ENCODE measurements around the gene CXCL14. TPM values are rescaled to one million over a fixed set of nuclear protein-coding genes. Genes with fewer than 3 reads are reported as not detected.

CXCL14 gene
- total RNA-seq, 4 donors from 2014 or later: 11.5 to 31.0 (median 21.7) TPM

GRCh38 chr5:135604056-135604455, 25.3 kb upstream of the CXCL14 start:
- H3K36me3 ChIP-seq: no peaks in the 10 kb centered on the region
- in situ Hi-C loops (cut with MboI; ENCODE audit: low pct_ligation_motif_present in 1 of 4, low pct_unique_long_range_greater_than_20kb in 1 of 4, low sequenced_read_pairs in 3 of 4) (no loop called here), intact Hi-C loops (cut with DNase I; ENCODE audit: low total_unique reads) (no loop called here)
- no peak for TF ChIP-seq POLR2A (IDR thresholded peaks at IDR 0.05)
- no peak for TF ChIP-seq POLR2AphosphoS5 (IDR thresholded peaks at IDR 0.05)
- TF ChIP-seq, protein P1, sequence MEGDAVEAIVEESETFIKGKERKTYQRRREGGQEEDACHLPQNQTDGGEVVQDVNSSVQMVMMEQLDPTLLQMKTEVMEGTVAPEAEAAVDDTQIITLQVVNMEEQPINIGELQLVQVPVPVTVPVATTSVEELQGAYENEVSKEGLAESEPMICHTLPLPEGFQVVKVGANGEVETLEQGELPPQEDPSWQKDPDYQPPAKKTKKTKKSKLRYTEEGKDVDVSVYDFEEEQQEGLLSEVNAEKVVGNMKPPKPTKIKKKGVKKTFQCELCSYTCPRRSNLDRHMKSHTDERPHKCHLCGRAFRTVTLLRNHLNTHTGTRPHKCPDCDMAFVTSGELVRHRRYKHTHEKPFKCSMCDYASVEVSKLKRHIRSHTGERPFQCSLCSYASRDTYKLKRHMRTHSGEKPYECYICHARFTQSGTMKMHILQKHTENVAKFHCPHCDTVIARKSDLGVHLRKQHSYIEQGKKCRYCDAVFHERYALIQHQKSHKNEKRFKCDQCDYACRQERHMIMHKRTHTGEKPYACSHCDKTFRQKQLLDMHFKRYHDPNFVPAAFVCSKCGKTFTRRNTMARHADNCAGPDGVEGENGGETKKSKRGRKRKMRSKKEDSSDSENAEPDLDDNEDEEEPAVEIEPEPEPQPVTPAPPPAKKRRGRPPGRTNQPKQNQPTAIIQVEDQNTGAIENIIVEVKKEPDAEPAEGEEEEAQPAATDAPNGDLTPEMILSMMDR (IDR thresholded peaks at IDR 0.05): no peak
- no peak for TF ChIP-seq EP300 (IDR thresholded peaks at IDR 0.05; ENCODE audit: low read depth)
- WGBS, 2 donors (ENCODE audit: low coverage in 1 of 2): 72 to 81% methylated on average over 5 to 7 of the region's 7 CpGs
- H3K4me1 ChIP-seq: no peaks in the 10 kb centered on the region
- no peak for DNase-seq
- no peak overlapping the region for H3K27ac ChIP-seq
- no peak overlapping the region for H3K4me3 ChIP-seq
- H3K9me3 ChIP-seq: no peaks in the 10 kb centered on the region
- H3K27me3 ChIP-seq: no peaks in the 10 kb centered on the region

DNA sequence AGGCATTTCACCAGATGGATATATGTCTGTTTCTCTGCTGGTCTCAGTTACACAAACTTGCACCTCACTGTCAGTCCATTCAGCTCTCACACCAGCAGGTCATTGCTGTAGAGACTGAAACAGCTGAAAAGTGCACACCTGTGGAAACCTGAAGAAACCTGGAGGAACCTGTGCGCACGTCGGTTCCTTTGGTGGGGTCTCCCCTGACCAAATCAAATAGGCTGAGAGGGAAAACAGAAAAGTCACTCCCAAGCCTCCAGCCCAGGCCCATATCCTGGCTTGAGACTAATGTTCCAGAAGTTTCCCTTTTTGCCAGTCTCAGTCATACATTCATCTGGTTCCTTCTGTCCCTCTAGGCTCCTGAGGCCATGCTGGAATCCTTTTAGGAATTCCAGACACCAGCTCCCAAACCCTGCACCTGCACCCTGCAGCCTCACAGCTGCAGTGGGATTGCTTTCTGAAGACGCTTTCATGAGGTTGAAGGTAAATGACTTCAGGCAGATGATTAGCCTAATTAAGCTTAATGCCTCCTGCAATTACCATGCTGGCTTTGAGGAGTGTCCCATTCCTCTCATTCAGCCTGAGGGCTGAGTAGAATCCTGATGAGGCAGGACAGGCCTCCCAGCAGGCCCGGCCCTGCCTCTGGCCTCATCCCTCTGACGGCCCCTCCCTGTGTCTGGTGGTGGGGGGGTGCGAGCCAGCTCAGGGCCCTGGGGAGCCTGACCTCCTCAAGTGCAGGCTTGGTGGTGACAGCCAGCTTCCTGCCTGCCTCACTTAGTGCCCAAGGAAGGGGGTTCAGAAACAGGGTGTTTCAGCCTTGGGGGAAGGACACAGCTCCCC, 24.3 kb upstream of the CXCL14 start:
- no peak for DNase-seq
- H3K27me3 ChIP-seq: no peaks in the 10 kb centered on the region
- in situ Hi-C loops (cut with MboI; ENCODE audit: low pct_ligation_motif_present in 1 of 4, low pct_unique_long_range_greater_than_20kb in 1 of 4, low sequenced_read_pairs in 3 of 4): no loop called here
- WGBS, 2 donors (ENCODE audit: low coverage in 1 of 2): 79% methylated on average over 7 of the region's 7 CpGs; no CpG with 5 or more reads in 1 of the 2 donors
- no peaks in the 10 kb centered on the region for H3K4me1 ChIP-seq
- no peak for TF ChIP-seq EP300 (IDR thresholded peaks at IDR 0.05; ENCODE audit: low read depth)
- no peak for TF ChIP-seq POLR2AphosphoS5 (IDR thresholded peaks at IDR 0.05)
- TF ChIP-seq POLR2A (IDR thresholded peaks at IDR 0.05): no peak
- TF ChIP-seq, protein P1 (IDR thresholded peaks at IDR 0.05): no peak
- no peaks in the 10 kb centered on the region for H3K9me3 ChIP-seq
- intact Hi-C loops (cut with DNase I; ENCODE audit: low total_unique reads): no loop called here
- no peaks in the 10 kb centered on the region for H3K36me3 ChIP-seq
- H3K27ac ChIP-seq: no peak overlapping the region
- H3K4me3 ChIP-seq: no peak overlapping the region

GRCh38 chr5:135601466-135601865, 22.7 kb upstream of the CXCL14 start:
- Histone ChIP-seq H3K36me3 (no peaks in the 10 kb centered on the region), H3K27ac (no peak overlapping the region), H3K27me3 (no peaks in the 10 kb centered on the region), H3K9me3 (no peaks in the 10 kb centered on the region), H3K4me1 (no peaks in the 10 kb centered on the region), H3K4me3 (no peak overlapping the region)
- 60 to 72% methylated on average over 1 to 3 of the region's 3 CpGs for WGBS, 2 donors (ENCODE audit: low coverage in 1 of 2)
- in situ Hi-C loops (cut with MboI; ENCODE audit: low pct_ligation_motif_present in 1 of 4, low pct_unique_long_range_greater_than_20kb in 1 of 4, low sequenced_read_pairs in 3 of 4) (no loop called here), intact Hi-C loops (cut with DNase I; ENCODE audit: low total_unique reads) (no loop called here)
- TF ChIP-seq, protein P1 (IDR thresholded peaks at IDR 0.05): no peak
- TF ChIP-seq POLR2AphosphoS5 (IDR thresholded peaks at IDR 0.05): no peak
- TF ChIP-seq POLR2A (IDR thresholded peaks at IDR 0.05): no peak
- TF ChIP-seq EP300 (IDR thresholded peaks at IDR 0.05; ENCODE audit: low read depth): no peak
- no peak for DNase-seq

DNA sequence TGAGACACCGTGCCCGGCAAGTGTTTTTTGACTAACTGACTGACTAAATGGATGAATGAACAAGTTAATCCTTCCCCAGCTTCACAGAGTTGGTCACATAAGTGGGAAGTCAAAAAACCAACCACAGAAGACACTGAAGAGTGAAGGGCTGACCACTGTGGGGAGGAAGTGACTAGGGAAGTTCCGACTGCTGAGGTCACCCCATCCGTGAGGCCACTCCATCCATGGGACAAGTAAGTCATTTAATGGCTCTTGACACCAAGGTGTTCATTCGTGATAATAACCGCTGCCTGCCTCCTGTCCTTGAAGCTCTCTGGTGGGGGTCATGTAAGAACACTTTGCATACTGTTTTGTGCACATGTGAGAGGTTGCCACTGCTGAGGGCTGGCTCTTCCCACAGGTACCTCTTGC, 22.2 kb upstream of the CXCL14 start:
- Histone ChIP-seq H3K36me3 (no peaks in the 10 kb centered on the region), H3K4me1 (no peaks in the 10 kb centered on the region), H3K4me3 (no peak overlapping the region), H3K9me3 (no peaks in the 10 kb centered on the region), H3K27me3 (no peaks in the 10 kb centered on the region), H3K27ac (no peak overlapping the region)
- in situ Hi-C loops (cut with MboI; ENCODE audit: low pct_ligation_motif_present in 1 of 4, low pct_unique_long_range_greater_than_20kb in 1 of 4, low sequenced_read_pairs in 3 of 4) (no loop called here), intact Hi-C loops (cut with DNase I; ENCODE audit: low total_unique reads) (no loop called here)
- no peak for DNase-seq
- TF ChIP-seq, protein P1 (IDR thresholded peaks at IDR 0.05): no peak
- TF ChIP-seq POLR2AphosphoS5 (IDR thresholded peaks at IDR 0.05) (no peak), POLR2A (IDR thresholded peaks at IDR 0.05) (no peak), EP300 (IDR thresholded peaks at IDR 0.05; ENCODE audit: low read depth) (no peak)
- 89 to 100% methylated on average over 2 to 6 of the region's 6 CpGs for WGBS, 2 donors (ENCODE audit: low coverage in 1 of 2)
